Neural cell (in vitro differentiated cells): Measurements from ENCODE around the gene BMI1.

Source experiments
- EP300 ChIP-seq: fragments of 450-650 bp; conservative IDR thresholded peaks from 2 replicates; pipeline ENCODE4 v1.6.1; 2014; ENCODE audit warnings: antibody characterized with exemption, mild to moderate bottlenecking, moderate library complexity; ENCODE audit not compliant: poor library complexity, severe bottlenecking
- EZH2 ChIP-seq: fragments of 200-600, 300-800 bp; shearing (Covaris generic), sonication (generic); IDR thresholded peaks from 2 replicates; pipeline ENCODE4 v1.6.1; 2014; ENCODE audit warnings: antibody characterized with exemption, low read length, borderline replicate concordance, mild to moderate bottlenecking; ENCODE audit not compliant: insufficient read depth, poor library complexity, severe bottlenecking
- MXI1 ChIP-seq: fragments of 450-650 bp; conservative IDR thresholded peaks from 2 replicates; pipeline ENCODE4 v1.6.1; 2014; ENCODE audit warnings: antibody characterized with exemption, mild to moderate bottlenecking; ENCODE audit not compliant: poor library complexity, severe bottlenecking
- POLR2AphosphoS5 ChIP-seq: IDR thresholded peaks from 2 replicates; pipeline ENCODE4 v1.6.1; 2012
- RAD21 ChIP-seq: fragments of 450-650 bp; conservative IDR thresholded peaks from 2 replicates; pipeline ENCODE4 v1.6.1; 2014; ENCODE audit warnings: antibody characterized with exemption, mild to moderate bottlenecking, moderate library complexity
- SMC3 ChIP-seq: fragments of 450-650 bp; conservative IDR thresholded peaks from 2 replicates; pipeline ENCODE4 v1.6.1; 2014; ENCODE audit warnings: antibody characterized with exemption, mild to moderate bottlenecking, moderate library complexity; ENCODE audit not compliant: poor library complexity
- TAF1 ChIP-seq: IDR thresholded peaks from 2 replicates; pipeline ENCODE4 v1.6.1; 2012; ENCODE audit warnings: low read depth
- TF ChIP-seq, protein P1 (sequence below): fragments of 450-650 bp; IDR thresholded peaks from 2 replicates; pipeline ENCODE4 v1.5.1; 2014; ENCODE audit warnings: antibody characterized with exemption, mild to moderate bottlenecking, moderate library complexity; ENCODE audit not compliant: poor library complexity, severe bottlenecking
- TF ChIP-seq, protein P2 (sequence below): IDR thresholded peaks from 2 replicates; pipeline ENCODE4 v1.6.1; 2012; ENCODE audit warnings: borderline replicate concordance

DNA sequence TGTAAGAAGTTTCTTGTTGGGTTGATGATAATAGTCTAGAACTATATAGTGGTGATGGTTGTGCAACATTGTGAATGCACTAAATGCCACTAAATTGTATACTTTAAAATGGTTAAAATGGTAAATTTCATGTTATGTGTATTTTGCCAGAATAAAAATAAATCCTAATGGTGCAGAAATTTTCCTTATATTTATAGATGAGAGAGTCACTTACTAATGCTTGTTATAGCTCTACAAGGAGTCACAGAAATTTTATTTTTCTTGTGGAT, 45.5 kb downstream of the BMI1 start:
- TF ChIP-seq RAD21 (no peak), MXI1 (no peak), EZH2 (no peak), POLR2AphosphoS5 (no peak), TAF1 (no peak), SMC3 (no peak), EP300 (no peak)
- TF ChIP-seq, protein P1, sequence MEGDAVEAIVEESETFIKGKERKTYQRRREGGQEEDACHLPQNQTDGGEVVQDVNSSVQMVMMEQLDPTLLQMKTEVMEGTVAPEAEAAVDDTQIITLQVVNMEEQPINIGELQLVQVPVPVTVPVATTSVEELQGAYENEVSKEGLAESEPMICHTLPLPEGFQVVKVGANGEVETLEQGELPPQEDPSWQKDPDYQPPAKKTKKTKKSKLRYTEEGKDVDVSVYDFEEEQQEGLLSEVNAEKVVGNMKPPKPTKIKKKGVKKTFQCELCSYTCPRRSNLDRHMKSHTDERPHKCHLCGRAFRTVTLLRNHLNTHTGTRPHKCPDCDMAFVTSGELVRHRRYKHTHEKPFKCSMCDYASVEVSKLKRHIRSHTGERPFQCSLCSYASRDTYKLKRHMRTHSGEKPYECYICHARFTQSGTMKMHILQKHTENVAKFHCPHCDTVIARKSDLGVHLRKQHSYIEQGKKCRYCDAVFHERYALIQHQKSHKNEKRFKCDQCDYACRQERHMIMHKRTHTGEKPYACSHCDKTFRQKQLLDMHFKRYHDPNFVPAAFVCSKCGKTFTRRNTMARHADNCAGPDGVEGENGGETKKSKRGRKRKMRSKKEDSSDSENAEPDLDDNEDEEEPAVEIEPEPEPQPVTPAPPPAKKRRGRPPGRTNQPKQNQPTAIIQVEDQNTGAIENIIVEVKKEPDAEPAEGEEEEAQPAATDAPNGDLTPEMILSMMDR, result no peak
- TF ChIP-seq, protein P2, sequence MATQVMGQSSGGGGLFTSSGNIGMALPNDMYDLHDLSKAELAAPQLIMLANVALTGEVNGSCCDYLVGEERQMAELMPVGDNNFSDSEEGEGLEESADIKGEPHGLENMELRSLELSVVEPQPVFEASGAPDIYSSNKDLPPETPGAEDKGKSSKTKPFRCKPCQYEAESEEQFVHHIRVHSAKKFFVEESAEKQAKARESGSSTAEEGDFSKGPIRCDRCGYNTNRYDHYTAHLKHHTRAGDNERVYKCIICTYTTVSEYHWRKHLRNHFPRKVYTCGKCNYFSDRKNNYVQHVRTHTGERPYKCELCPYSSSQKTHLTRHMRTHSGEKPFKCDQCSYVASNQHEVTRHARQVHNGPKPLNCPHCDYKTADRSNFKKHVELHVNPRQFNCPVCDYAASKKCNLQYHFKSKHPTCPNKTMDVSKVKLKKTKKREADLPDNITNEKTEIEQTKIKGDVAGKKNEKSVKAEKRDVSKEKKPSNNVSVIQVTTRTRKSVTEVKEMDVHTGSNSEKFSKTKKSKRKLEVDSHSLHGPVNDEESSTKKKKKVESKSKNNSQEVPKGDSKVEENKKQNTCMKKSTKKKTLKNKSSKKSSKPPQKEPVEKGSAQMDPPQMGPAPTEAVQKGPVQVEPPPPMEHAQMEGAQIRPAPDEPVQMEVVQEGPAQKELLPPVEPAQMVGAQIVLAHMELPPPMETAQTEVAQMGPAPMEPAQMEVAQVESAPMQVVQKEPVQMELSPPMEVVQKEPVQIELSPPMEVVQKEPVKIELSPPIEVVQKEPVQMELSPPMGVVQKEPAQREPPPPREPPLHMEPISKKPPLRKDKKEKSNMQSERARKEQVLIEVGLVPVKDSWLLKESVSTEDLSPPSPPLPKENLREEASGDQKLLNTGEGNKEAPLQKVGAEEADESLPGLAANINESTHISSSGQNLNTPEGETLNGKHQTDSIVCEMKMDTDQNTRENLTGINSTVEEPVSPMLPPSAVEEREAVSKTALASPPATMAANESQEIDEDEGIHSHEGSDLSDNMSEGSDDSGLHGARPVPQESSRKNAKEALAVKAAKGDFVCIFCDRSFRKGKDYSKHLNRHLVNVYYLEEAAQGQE, result no peak
